A673 (cell line): ENCODE measurements around the gene STUM. TPM values are rescaled to one million over a fixed set of nuclear protein-coding genes. Genes with fewer than 3 reads are reported as not detected.

Experiments
- BruUV-seq: library from RNA; stranded (reverse); fragments of 400-500 nt; replicated peaks from 2 replicates; lab custom pipeline; 2021; lab: Mats Ljungman, UMichigan
- CTCF ChIA-PET: fragments of 300-600 bp; sonication (Branson Sonifier 250); formaldehyde crosslinking; loops from one replicate; lab custom pipeline; 2022; ENCODE audit warnings: antibody characterized with exemption; lab: Charles Lee
- POLR2A ChIA-PET: fragments of 300-600 bp; sonication (Branson Sonifier 250); formaldehyde crosslinking; loops from one replicate; lab custom pipeline; 2022; ENCODE audit warnings: antibody characterized with exemption; ENCODE audit not compliant: low non-redundant PET; lab: Charles Lee
- DNase-seq: peaks from one replicate; pipeline ENCODE4 v3.0.0-alpha.2; 2015; ENCODE audit warnings: low spot score
- H3K27ac ChIP-seq: fragments of 200-600 bp; sonication (generic); 2 replicates; pipeline ENCODE4 v1.5.1; 2016; ENCODE audit warnings: mixed run types, low read depth, mild to moderate bottlenecking, mixed read lengths, antibody characterized with exemption, low read length; ENCODE audit not compliant: poor library complexity, severe bottlenecking
- H3K27me3 ChIP-seq: fragments of 200-600 bp; sonication (generic); replicated peaks from 2 replicates; pipeline ENCODE4 v1.6.1; 2017; ENCODE audit warnings: mixed run types, low read depth, mild to moderate bottlenecking, mixed read lengths, antibody characterized with exemption, low read length; ENCODE audit not compliant: insufficient read depth, poor library complexity
- H3K36me3 ChIP-seq: fragments of 200-600 bp; sonication (generic); 2 replicates; pipeline ENCODE4 v1.6.1; 2016; ENCODE audit warnings: mixed run types, mild to moderate bottlenecking, mixed read lengths, antibody characterized with exemption, low read length; ENCODE audit not compliant: insufficient read depth, poor library complexity, severe bottlenecking
- H3K4me1 ChIP-seq: fragments of 200-600 bp; sonication (generic); 2 replicates; pipeline ENCODE4 v1.6.1; 2017; ENCODE audit warnings: mixed run types, mild to moderate bottlenecking, mixed read lengths, antibody characterized with exemption, low read length; ENCODE audit not compliant: insufficient read depth, poor library complexity, severe bottlenecking
- H3K4me3 ChIP-seq: fragments of 200-600 bp; sonication (generic); 2 replicates; pipeline ENCODE4 v1.5.1; 2016; ENCODE audit warnings: low read depth, mixed run types, mild to moderate bottlenecking, mixed read lengths, low read length; ENCODE audit not compliant: poor library complexity, severe bottlenecking
- H3K9me3 ChIP-seq: fragments of 200-600 bp; sonication (generic); 2 replicates; pipeline ENCODE4 v1.6.1; 2016; ENCODE audit warnings: mixed run types, low read depth, mild to moderate bottlenecking, mixed read lengths, antibody characterized with exemption, low read length; ENCODE audit not compliant: poor library complexity, severe bottlenecking
- EZH2 ChIP-seq: fragments of 200-600 bp; sonication (generic); IDR thresholded peaks from 2 replicates; pipeline ENCODE4 v1.6.1; 2017; ENCODE audit warnings: borderline replicate concordance, low read depth, mild to moderate bottlenecking, mixed read lengths, antibody characterized with exemption, low read length; ENCODE audit not compliant: poor library complexity, severe bottlenecking
- intact Hi-C: fragments of 100-400 bp; cut with micrococcal nuclease; formaldehyde crosslinking; loops from one replicate; pipeline ENCODE4 v1.10.0; 2022; ENCODE audit not compliant: unreplicated experiment
- total RNA-seq: library from RNA; stranded (reverse); gene quantifications from 2 replicates; pipeline ENCODE4 v1.2.3, GENCODE V29; 2021
- TF ChIP-seq, protein P1 (sequence below): fragments of 300-800, 200-600 bp; sonication (generic); conservative IDR thresholded peaks from 2 replicates; pipeline ENCODE4 v1.5.1; 2017; ENCODE audit warnings: low read depth, mild to moderate bottlenecking, antibody characterized with exemption, low read length, moderate library complexity, mixed read lengths

STUM gene
- total RNA-seq, 1 experiment from 2014 or later, result 0.54 TPM

DNA sequence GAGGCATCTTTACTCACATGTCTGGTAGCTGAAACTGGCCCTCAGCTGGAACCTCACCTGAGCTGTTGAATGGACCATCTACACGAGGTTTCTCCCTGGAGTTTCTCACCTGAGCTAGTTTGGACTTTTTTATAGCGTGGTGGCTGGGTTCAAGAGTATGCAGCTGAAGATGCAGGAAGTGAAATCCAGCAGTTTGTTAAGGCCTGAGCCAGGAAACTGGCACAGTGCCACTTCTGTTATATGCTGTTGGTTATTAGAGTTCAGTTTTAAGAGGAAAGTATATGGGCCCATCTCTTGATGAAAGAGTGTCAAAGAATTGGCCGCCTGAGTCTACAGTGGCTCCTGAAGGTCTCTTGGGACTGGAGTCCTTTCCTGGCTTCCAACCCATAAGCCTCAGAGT, 35.6 kb downstream of the STUM start:
- intact Hi-C loops, result no loop called here
- Histone ChIP-seq H3K27ac (no peak overlapping the region), H3K4me1 (no peaks in the 10 kb centered on the region), H3K9me3 (no peaks in the 10 kb centered on the region), H3K27me3 (no peaks in the 10 kb centered on the region), H3K36me3 (no peaks in the 10 kb centered on the region), H3K4me3 (no peak overlapping the region)
- CTCF ChIA-PET, result no interaction called here
- no TSS peak for BruUV-seq
- POLR2A ChIA-PET, result no interaction called here
- no peak for DNase-seq
- TF ChIP-seq EZH2, result no peak
- TF ChIP-seq, protein P1, sequence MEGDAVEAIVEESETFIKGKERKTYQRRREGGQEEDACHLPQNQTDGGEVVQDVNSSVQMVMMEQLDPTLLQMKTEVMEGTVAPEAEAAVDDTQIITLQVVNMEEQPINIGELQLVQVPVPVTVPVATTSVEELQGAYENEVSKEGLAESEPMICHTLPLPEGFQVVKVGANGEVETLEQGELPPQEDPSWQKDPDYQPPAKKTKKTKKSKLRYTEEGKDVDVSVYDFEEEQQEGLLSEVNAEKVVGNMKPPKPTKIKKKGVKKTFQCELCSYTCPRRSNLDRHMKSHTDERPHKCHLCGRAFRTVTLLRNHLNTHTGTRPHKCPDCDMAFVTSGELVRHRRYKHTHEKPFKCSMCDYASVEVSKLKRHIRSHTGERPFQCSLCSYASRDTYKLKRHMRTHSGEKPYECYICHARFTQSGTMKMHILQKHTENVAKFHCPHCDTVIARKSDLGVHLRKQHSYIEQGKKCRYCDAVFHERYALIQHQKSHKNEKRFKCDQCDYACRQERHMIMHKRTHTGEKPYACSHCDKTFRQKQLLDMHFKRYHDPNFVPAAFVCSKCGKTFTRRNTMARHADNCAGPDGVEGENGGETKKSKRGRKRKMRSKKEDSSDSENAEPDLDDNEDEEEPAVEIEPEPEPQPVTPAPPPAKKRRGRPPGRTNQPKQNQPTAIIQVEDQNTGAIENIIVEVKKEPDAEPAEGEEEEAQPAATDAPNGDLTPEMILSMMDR, result no peak

DNA sequence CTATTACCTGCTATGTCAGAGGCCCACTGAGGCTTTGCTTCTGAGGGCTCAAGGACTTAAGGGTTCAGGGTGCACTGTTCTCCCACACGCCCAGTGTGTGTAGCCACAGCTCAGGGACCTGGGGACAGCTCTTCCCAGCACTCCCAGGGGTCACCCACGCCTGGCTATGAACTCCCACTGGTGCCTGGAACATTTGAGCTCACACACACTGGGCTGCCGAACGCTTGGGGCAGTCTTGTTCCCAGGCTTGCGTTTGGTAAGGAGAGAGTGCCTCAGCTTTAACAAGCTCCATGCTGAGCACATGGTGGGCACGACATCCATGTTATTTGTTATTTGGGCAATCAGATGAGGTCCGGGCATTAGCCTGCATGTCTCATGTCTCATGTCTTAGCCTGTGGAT, 37.6 kb downstream of the STUM start:
- POLR2A ChIA-PET, result no interaction called here
- no TSS peak for BruUV-seq
- CTCF ChIA-PET, result no interaction called here
- Histone ChIP-seq H3K36me3 (no peaks in the 10 kb centered on the region), H3K4me3 (no peak overlapping the region), H3K9me3 (no peaks in the 10 kb centered on the region), H3K27me3 (no peaks in the 10 kb centered on the region), H3K27ac (no peak overlapping the region), H3K4me1 (no peaks in the 10 kb centered on the region)
- intact Hi-C loops, result no loop called here
- DNase-seq, result no peak
- TF ChIP-seq, protein P1, result no peak
- no peak for TF ChIP-seq EZH2

DNA sequence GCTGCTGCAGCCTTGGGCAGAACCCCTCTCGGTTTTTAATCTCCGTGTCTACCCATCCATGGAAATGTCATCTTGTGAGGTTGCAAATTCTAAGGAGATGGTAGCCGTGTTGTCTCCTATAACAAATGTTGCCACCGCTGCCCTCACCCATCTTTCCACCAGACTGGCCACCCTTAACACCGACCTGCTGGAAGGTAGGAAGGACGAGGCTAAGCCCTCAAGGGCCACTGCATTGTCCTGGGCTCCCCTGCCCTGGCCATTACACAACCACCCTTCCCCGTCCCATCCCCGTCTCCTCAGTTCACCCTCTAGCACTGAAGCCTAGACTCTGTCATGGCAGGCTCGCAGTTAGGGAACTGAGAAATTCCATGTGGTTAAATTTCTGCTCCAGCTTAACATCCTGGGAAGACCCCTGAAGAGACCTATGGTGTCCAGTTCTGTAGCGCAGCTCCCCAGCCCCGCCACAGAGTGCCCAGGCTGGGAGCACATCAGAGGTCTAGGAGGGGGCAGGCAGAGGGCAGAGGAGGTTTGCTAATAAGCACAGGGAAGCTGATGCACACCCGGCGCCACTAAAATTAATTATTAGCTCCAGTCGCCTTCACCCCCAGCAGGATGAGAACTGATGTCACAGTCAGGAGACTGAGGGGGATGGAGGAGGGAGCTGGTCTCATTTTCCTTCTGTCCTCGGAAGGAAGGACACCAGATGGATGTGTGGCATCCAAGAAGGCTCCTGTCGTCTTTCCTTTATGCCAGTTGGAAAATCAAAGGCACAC, 38.3 kb downstream of the STUM start:
- POLR2A ChIA-PET, result no interaction called here
- no peak overlapping the region for H3K27ac ChIP-seq
- H3K36me3 ChIP-seq, result no peaks in the 10 kb centered on the region
- CTCF ChIA-PET, result no interaction called here
- intact Hi-C loops, result no loop called here
- no TSS peak for BruUV-seq
- H3K4me3 ChIP-seq, result no peak overlapping the region
- H3K27me3 ChIP-seq, result no peaks in the 10 kb centered on the region
- no peaks in the 10 kb centered on the region for H3K9me3 ChIP-seq
- no peaks in the 10 kb centered on the region for H3K4me1 ChIP-seq
- DNase-seq, result no peak
- no peak for TF ChIP-seq EZH2
- TF ChIP-seq, protein P1, result no peak
